ENCODE data around the gene C8G. TPM values are rescaled to one million over a fixed set of nuclear protein-coding genes. Genes with fewer than 3 reads are reported as not detected.

The C8G gene
- total RNA-seq, 1 donor from 2014 or later, result 1.6 TPM

DNA sequence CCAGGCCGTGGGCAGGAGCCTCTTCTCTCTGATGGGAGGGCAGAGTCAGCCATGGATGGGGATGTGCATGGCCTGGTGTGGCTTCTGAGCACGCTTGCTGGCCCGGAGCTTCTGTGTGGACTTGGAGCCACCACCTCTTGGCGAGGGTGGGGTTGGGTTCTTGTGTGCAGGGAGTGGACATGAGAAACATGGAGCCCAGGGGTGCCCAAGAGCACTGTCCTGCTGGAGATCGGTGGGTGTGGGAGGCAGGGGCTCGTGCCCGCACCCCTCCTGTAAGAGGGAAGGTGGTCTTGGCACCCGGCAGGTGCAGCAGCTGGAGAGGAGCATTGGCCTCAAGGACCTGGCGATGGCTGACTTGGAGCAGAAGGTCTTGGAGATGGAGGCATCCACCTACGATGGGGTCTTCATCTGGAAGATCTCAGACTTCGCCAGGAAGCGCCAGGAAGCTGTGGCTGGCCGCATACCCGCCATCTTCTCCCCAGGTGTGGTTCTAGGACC lies 24.3 kb upstream of the C8G start:
- H3K9me3 ChIP-seq (ENCODE audit: insufficient read depth, low read depth, low read length), result no peaks in the 10 kb centered on the region
- no peak overlapping the region for H3K27ac ChIP-seq (ENCODE audit: low read depth, low read length)
- H3K36me3 ChIP-seq (ENCODE audit: insufficient read depth, low read length), result peaks cover under 1% of the 10 kb centered on the region
- no peak overlapping the region for H3K9ac ChIP-seq (ENCODE audit: low read length)
- no peaks in the 10 kb centered on the region for H3K4me1 Mint-ChIP-seq (ENCODE audit: low read depth, unreplicated experiment)
- no peak for FAIRE-seq
- no peaks in the 10 kb centered on the region for H3K79me2 ChIP-seq (ENCODE audit: insufficient read depth, low read length)
- no peaks in the 10 kb centered on the region for H3K27me3 ChIP-seq (ENCODE audit: insufficient read depth, low read length)
- H2AFZ ChIP-seq (ENCODE audit: low read depth, low read length), result no peak overlapping the region
- no peak overlapping the region for H3K27ac Mint-ChIP-seq (ENCODE audit: unreplicated experiment)
- TF ChIP-seq EZH2 (IDR thresholded peaks at IDR 0.05; ENCODE audit: insufficient read depth, low read length), result no peak
- TF ChIP-seq, protein P1, sequence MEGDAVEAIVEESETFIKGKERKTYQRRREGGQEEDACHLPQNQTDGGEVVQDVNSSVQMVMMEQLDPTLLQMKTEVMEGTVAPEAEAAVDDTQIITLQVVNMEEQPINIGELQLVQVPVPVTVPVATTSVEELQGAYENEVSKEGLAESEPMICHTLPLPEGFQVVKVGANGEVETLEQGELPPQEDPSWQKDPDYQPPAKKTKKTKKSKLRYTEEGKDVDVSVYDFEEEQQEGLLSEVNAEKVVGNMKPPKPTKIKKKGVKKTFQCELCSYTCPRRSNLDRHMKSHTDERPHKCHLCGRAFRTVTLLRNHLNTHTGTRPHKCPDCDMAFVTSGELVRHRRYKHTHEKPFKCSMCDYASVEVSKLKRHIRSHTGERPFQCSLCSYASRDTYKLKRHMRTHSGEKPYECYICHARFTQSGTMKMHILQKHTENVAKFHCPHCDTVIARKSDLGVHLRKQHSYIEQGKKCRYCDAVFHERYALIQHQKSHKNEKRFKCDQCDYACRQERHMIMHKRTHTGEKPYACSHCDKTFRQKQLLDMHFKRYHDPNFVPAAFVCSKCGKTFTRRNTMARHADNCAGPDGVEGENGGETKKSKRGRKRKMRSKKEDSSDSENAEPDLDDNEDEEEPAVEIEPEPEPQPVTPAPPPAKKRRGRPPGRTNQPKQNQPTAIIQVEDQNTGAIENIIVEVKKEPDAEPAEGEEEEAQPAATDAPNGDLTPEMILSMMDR (IDR thresholded peaks at IDR 0.05; ENCODE audit: insufficient read depth, low read depth, low read length), result no peak
- H3K4me2 ChIP-seq (ENCODE audit: low read length), result no peak overlapping the region
- H3K9me3 Mint-ChIP-seq (ENCODE audit: unreplicated experiment), result no peaks in the 10 kb centered on the region
- H3K36me3 Mint-ChIP-seq (ENCODE audit: low read depth, unreplicated experiment), result peaks cover 16% of the 10 kb centered on the region
- no peak for DNase-seq (ENCODE audit: low read depth)
- no peak overlapping the region for H3K4me3 ChIP-seq (ENCODE audit: insufficient read depth, low read depth, low read length)
- H3K4me1 ChIP-seq (ENCODE audit: insufficient read depth, low read length), result no peaks in the 10 kb centered on the region
- H3K4me3 Mint-ChIP-seq (ENCODE audit: unreplicated experiment), result no peak overlapping the region
- H4K20me1 ChIP-seq (ENCODE audit: insufficient read depth, low read length), result peaks cover 3% of the 10 kb centered on the region
- no peaks in the 10 kb centered on the region for H3K27me3 Mint-ChIP-seq (ENCODE audit: low read depth, unreplicated experiment)

DNA sequence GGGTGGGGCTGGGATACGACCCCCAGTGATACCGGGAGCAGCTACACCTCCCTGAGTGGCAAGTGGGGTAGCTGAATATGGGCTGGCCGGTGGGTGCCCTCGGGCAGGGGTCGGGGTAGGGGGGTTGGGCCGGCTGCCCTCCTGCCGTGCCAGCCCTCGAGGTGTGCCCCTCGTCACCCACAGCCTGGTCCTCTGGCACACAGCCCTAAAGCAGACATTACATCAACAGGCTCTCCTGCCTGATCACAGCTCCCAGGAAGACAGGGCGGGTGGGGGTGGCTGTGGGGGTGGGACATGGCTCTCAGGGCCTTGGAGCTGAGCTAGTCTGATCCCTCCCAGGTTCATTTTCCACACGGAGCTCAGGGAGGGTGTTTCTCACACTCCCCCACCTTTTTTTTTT lies 23.7 kb upstream of the C8G start:
- no peaks in the 10 kb centered on the region for H3K9me3 ChIP-seq (ENCODE audit: insufficient read depth, low read depth, low read length)
- no peak overlapping the region for H2AFZ ChIP-seq (ENCODE audit: low read depth, low read length)
- no peak overlapping the region for H3K27ac Mint-ChIP-seq (ENCODE audit: unreplicated experiment)
- no peak overlapping the region for H3K27ac ChIP-seq (ENCODE audit: low read depth, low read length)
- H3K4me3 Mint-ChIP-seq (ENCODE audit: unreplicated experiment), result no peak overlapping the region
- DNase-seq (ENCODE audit: low read depth), result no peak
- H3K4me3 ChIP-seq (ENCODE audit: insufficient read depth, low read depth, low read length), result no peak overlapping the region
- no peaks in the 10 kb centered on the region for H3K27me3 ChIP-seq (ENCODE audit: insufficient read depth, low read length)
- no peaks in the 10 kb centered on the region for H3K79me2 ChIP-seq (ENCODE audit: insufficient read depth, low read length)
- no peaks in the 10 kb centered on the region for H3K36me3 ChIP-seq (ENCODE audit: insufficient read depth, low read length)
- H3K36me3 Mint-ChIP-seq (ENCODE audit: low read depth, unreplicated experiment), result peaks cover 16% of the 10 kb centered on the region
- H3K4me1 ChIP-seq (ENCODE audit: insufficient read depth, low read length), result no peaks in the 10 kb centered on the region
- H4K20me1 ChIP-seq (ENCODE audit: insufficient read depth, low read length), result peaks cover under 1% of the 10 kb centered on the region
- FAIRE-seq, result no peak
- H3K4me1 Mint-ChIP-seq (ENCODE audit: low read depth, unreplicated experiment), result no peaks in the 10 kb centered on the region
- TF ChIP-seq, protein P1 (IDR thresholded peaks at IDR 0.05; ENCODE audit: insufficient read depth, low read depth, low read length), result no peak
- no peak for TF ChIP-seq EZH2 (IDR thresholded peaks at IDR 0.05; ENCODE audit: insufficient read depth, low read length)
- no peaks in the 10 kb centered on the region for H3K27me3 Mint-ChIP-seq (ENCODE audit: low read depth, unreplicated experiment)
- H3K4me2 ChIP-seq (ENCODE audit: low read length), result no peak overlapping the region
- no peak overlapping the region for H3K9ac ChIP-seq (ENCODE audit: low read length)
- H3K9me3 Mint-ChIP-seq (ENCODE audit: unreplicated experiment), result no peaks in the 10 kb centered on the region

DNA sequence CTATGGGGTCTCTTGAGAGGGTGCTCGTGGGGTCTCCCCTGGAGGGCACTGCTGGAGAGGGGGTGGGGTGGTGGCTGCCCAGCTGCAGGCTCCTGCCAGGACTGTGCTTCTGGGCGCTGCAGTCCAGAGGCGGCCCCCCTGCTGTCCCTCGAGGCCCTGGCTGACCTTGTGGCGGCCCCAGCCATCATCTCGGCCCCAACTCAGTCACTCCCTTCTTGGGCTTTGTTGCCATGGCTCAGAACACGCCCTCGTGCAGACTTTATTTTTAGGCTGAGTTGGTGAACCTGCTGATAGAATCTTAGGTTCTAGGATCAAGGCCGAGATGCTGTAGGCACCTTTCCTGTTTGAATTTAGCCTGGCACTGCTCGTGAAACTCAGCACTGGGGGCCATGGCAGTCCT lies 23.3 kb upstream of the C8G start:
- Histone ChIP-seq H3K79me2 (ENCODE audit: insufficient read depth, low read length) (no peaks in the 10 kb centered on the region), H3K9ac (ENCODE audit: low read length) (no peak overlapping the region), H3K4me2 (ENCODE audit: low read length) (no peak overlapping the region), H3K9me3 (ENCODE audit: insufficient read depth, low read depth, low read length) (no peaks in the 10 kb centered on the region), H3K27ac (ENCODE audit: low read depth, low read length) (no peak overlapping the region), H2AFZ (ENCODE audit: low read depth, low read length) (no peak overlapping the region), H3K36me3 (ENCODE audit: insufficient read depth, low read length) (no peaks in the 10 kb centered on the region), H3K4me3 (ENCODE audit: insufficient read depth, low read depth, low read length) (no peak overlapping the region), H3K4me1 (ENCODE audit: insufficient read depth, low read length) (no peaks in the 10 kb centered on the region), H4K20me1 (ENCODE audit: insufficient read depth, low read length) (no peaks in the 10 kb centered on the region), H3K27me3 (ENCODE audit: insufficient read depth, low read length) (no peaks in the 10 kb centered on the region)
- TF ChIP-seq, protein P1 (IDR thresholded peaks at IDR 0.05; ENCODE audit: insufficient read depth, low read depth, low read length), result no peak
- no peak for TF ChIP-seq EZH2 (IDR thresholded peaks at IDR 0.05; ENCODE audit: insufficient read depth, low read length)
- no peaks in the 10 kb centered on the region for H3K4me1 Mint-ChIP-seq (ENCODE audit: low read depth, unreplicated experiment)
- DNase-seq (ENCODE audit: low read depth) (no peak), FAIRE-seq (no peak)
- no peaks in the 10 kb centered on the region for H3K27me3 Mint-ChIP-seq (ENCODE audit: low read depth, unreplicated experiment)
- H3K9me3 Mint-ChIP-seq (ENCODE audit: unreplicated experiment), result no peaks in the 10 kb centered on the region
- no peak overlapping the region for H3K27ac Mint-ChIP-seq (ENCODE audit: unreplicated experiment)
- H3K36me3 Mint-ChIP-seq (ENCODE audit: low read depth, unreplicated experiment), result peaks cover 16% of the 10 kb centered on the region
- no peak overlapping the region for H3K4me3 Mint-ChIP-seq (ENCODE audit: unreplicated experiment)
